BE2C (cell line): ENCODE data around the gene IL5RA.

Experiments
- DNase-seq: peaks from one replicate; pipeline ENCODE4 v3.0.0-alpha.2; 2020
- H3K27me3 ChIP-seq: fragments of 250-450 bp; sonication (Bioruptor Pico); 2 replicates; pipeline ENCODE4 v1.5.1; 2020; ENCODE audit warnings: mild to moderate bottlenecking
- H3K36me3 ChIP-seq: fragments of 250-450 bp; sonication (Bioruptor Pico); 2 replicates; pipeline ENCODE4 v1.5.1; 2020; ENCODE audit warnings: mild to moderate bottlenecking
- H3K4me1 ChIP-seq: fragments of 250-450 bp; sonication (Bioruptor Pico); 2 replicates; pipeline ENCODE4 v1.5.1; 2020
- H3K4me3 ChIP-seq: 2 replicates; pipeline ENCODE4 v1.5.1; 2011; ENCODE audit warnings: low read depth, low read length
- H3K9me3 ChIP-seq: fragments of 250-450 bp; sonication (Bioruptor Pico); 2 replicates; pipeline ENCODE4 v1.5.1; 2020
- CTCF ChIP-seq: IDR thresholded peaks from 2 replicates; pipeline ENCODE4 v1.5.1; 2012; ENCODE audit warnings: mild to moderate bottlenecking, low read depth, low read length

Gene IL5RA

GRCh38 chr3:3065876-3066275, 44.3 kb downstream of the IL5RA start:
- TF ChIP-seq CTCF: no peak
- no peaks in the 10 kb centered on the region for H3K9me3 ChIP-seq
- no peak for DNase-seq
- no peak overlapping the region for H3K4me3 ChIP-seq
- H3K36me3 ChIP-seq: no peaks in the 10 kb centered on the region
- H3K4me1 ChIP-seq: no peaks in the 10 kb centered on the region
- no peaks in the 10 kb centered on the region for H3K27me3 ChIP-seq

GRCh38 chr3:3064297-3064696, 45.9 kb downstream of the IL5RA start:
- no peak for TF ChIP-seq CTCF
- no peaks in the 10 kb centered on the region for H3K4me1 ChIP-seq
- DNase-seq: no peak
- no peak overlapping the region for H3K4me3 ChIP-seq
- no peaks in the 10 kb centered on the region for H3K9me3 ChIP-seq
- no peaks in the 10 kb centered on the region for H3K27me3 ChIP-seq
- H3K36me3 ChIP-seq: no peaks in the 10 kb centered on the region

- Histone ChIP-seq H3K9me3 (no peaks in the 10 kb centered on the region), H3K36me3 (no peaks in the 10 kb centered on the region), H3K4me1 (no peaks in the 10 kb centered on the region), H3K27me3 (no peaks in the 10 kb centered on the region), H3K4me3 (no peak overlapping the region)
- no peak for TF ChIP-seq CTCF
- DNase-seq: no peak
These were observed 50.5 kb downstream of the IL5RA start for GRCh38 chr3:3059645-3060044.

- Histone ChIP-seq H3K27me3 (no peaks in the 10 kb centered on the region), H3K4me3 (no peak overlapping the region), H3K36me3 (no peaks in the 10 kb centered on the region), H3K4me1 (no peaks in the 10 kb centered on the region), H3K9me3 (no peaks in the 10 kb centered on the region)
- no peak for DNase-seq
- TF ChIP-seq CTCF: no peak
These were observed 56.2 kb downstream of the IL5RA start for GRCh38 chr3:3053974-3054373.

GRCh38 chr3:3038201-3038991, 71.8 kb downstream of the IL5RA start:
- no peak for TF ChIP-seq CTCF
- Histone ChIP-seq H3K27me3 (no peaks in the 10 kb centered on the region), H3K36me3 (no peaks in the 10 kb centered on the region), H3K9me3 (no peaks in the 10 kb centered on the region), H3K4me3 (no peak overlapping the region), H3K4me1 (no peaks in the 10 kb centered on the region)
- DNase-seq: no peak

- no peaks in the 10 kb centered on the region for H3K9me3 ChIP-seq
- no peaks in the 10 kb centered on the region for H3K27me3 ChIP-seq
- no peaks in the 10 kb centered on the region for H3K4me1 ChIP-seq
- H3K36me3 ChIP-seq: no peaks in the 10 kb centered on the region
- no peak for TF ChIP-seq CTCF
- DNase-seq: no peak
- H3K4me3 ChIP-seq: no peak overlapping the region
These were observed 73.0 kb downstream of the IL5RA start for GRCh38 chr3:3037156-3037555.
